ENCODE data around the gene DNAJC1.

DNAJC1 gene

GRCh38 chr10:21740989-21741388 lies 262.5 kb downstream of the DNAJC1 start:
- in situ Hi-C loops (cut with HindIII; ENCODE audit: low sequenced_read_pairs), result no loop called here
- DNase-seq (ENCODE audit: low read depth, low spot score), result no peak
- H3K4me3 ChIP-seq (ENCODE audit: low read depth, low read length), result no peak overlapping the region
- no peak for TF ChIP-seq CTCF (IDR thresholded peaks at IDR 0.05; ENCODE audit: low read depth, low read length)

GRCh38 chr10:21737106-21737505 lies 266.4 kb downstream of the DNAJC1 start:
- in situ Hi-C loops (cut with HindIII; ENCODE audit: low sequenced_read_pairs), result no loop called here
- no peak for TF ChIP-seq CTCF (IDR thresholded peaks at IDR 0.05; ENCODE audit: low read depth, low read length)
- no peak overlapping the region for H3K4me3 ChIP-seq (ENCODE audit: low read depth, low read length)
- no peak for DNase-seq (ENCODE audit: low read depth, low spot score)

GRCh38 chr10:21733710-21734109 lies 269.8 kb downstream of the DNAJC1 start:
- no peak for TF ChIP-seq CTCF (IDR thresholded peaks at IDR 0.05; ENCODE audit: low read depth, low read length)
- no peak for DNase-seq (ENCODE audit: low read depth, low spot score)
- in situ Hi-C loops (cut with HindIII; ENCODE audit: low sequenced_read_pairs), result no loop called here
- no peak overlapping the region for H3K4me3 ChIP-seq (ENCODE audit: low read depth, low read length)

DNA sequence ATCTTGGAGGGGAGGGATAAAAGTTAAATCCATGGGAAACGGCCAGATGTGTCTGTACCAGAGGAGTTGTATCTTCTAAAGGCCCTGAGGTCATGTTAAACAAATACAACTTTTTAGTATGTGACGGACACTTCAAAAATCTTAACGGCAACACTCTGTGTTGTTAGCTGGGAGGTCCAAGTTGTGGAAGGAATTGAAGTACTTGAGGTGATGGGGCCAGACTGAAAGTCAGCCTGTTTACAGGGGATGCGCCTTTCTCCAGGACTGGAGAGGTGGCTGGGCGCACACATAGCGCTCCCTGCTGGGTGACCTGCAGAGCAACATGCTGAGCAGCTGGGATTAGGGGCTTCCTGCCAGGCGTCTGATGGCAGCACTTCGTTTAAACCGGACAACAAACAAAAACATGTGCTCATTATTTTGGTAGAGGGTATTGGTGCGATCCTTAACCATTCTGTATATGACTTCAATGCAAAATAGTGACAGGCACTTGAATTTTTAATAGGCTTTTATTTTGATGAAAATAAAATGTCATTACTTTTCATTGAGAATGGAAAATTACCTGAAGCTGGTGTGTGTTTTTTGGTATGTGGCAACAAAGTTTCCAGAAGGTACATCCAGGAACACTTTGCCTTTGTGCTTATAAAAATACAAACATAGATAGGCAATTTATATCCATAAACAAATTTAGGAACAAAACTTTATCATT lies 271.3 kb downstream of the DNAJC1 start:
- in situ Hi-C loops (cut with HindIII; ENCODE audit: low sequenced_read_pairs), result no loop called here

GRCh38 chr10:21728618-21729017 lies 274.9 kb downstream of the DNAJC1 start:
- H3K4me3 ChIP-seq (ENCODE audit: low read depth, low read length), result no peak overlapping the region
- in situ Hi-C loops (cut with HindIII; ENCODE audit: low sequenced_read_pairs), result no loop called here
- TF ChIP-seq CTCF (IDR thresholded peaks at IDR 0.05; ENCODE audit: low read depth, low read length), result no peak
- DNase-seq (ENCODE audit: low read depth, low spot score), result no peak

More for the DNA sequence above, 271.3 kb downstream of the DNAJC1 start:
- DNase-seq (ENCODE audit: low read depth, low spot score), result peak; percentile 82
- TF ChIP-seq CTCF (IDR thresholded peaks at IDR 0.05; ENCODE audit: low read depth, low read length), result peak; percentile 96
- H3K4me3 ChIP-seq (ENCODE audit: low read depth, low read length), result no peak overlapping the region

DNA sequence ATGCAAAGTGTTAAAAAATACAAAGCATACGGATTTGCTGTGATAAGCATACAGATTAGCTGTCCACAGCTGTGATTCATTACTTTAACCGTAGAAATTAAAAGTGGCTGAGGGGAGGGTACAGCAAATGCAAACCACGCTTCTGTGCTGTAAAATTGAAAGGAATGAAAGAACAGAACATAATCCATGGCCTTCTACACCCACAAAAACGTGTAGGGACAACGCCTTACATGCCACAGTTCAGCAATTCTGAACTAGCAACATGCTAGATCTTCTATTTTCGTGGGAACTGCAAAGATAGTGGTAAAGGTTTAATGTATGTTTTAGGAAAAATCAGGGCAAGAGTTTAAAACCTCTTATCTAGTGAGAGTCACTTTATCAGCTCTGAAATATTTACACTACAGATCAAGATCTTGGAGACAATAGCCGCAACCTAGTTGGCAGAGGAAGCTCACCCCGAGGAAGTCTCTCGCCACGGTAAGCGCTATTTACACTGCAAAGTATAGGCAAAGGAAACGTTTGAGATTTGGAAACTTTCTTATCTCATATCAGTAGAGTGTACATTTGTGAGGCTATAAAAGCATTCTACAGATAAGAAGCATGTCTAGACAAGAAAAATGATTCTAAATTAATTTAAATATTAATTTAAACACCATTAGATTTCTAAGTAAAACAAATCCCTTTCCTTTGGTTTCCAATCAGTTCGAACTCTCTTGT lies 275.9 kb downstream of the DNAJC1 start:
- no peak overlapping the region for H3K4me3 ChIP-seq (ENCODE audit: low read depth, low read length)
- in situ Hi-C loops (cut with HindIII; ENCODE audit: low sequenced_read_pairs), result no loop called here
- peak; percentile 25 for DNase-seq (ENCODE audit: low read depth, low spot score)
- TF ChIP-seq CTCF (IDR thresholded peaks at IDR 0.05; ENCODE audit: low read depth, low read length), result no peak
